Adrenal gland (tissue), 5 donors: ENCODE results near the gene KAZALD1.

ENCODE experiments used
- CTCF ChIP-seq, 6 experiments: fragments of 450-650 bp in 4 of 6; fragments of 200-600 bp in 2 of 6; sonication (generic) in 1 of 6; IDR thresholded peaks; 1 replicate in 5 of 6; 2 replicates in 1 of 6; pipeline versions ENCODE4 v1.5.1 to v1.8.0; 2016 to 2021; ENCODE audit warnings: antibody characterized with exemption in 6 of 6, mild to moderate bottlenecking in 2 of 6, moderate library complexity in 1 of 6
- POLR2A ChIP-seq, 2 donors: fragments of 450-650 bp; IDR thresholded peaks; one replicate each; pipeline ENCODE4 v1.6.1; 2017; ENCODE audit warnings: antibody characterized with exemption in 2 of 2, mild to moderate bottlenecking in 2 of 2, moderate library complexity in 1 of 2
- donor health status: DM: no; HTN: no; CAD: no.

- TF ChIP-seq POLR2A (IDR thresholded peaks at IDR 0.05) (no peak), CTCF (IDR thresholded peaks at IDR 0.05) (no peak)
Measured at GRCh38 chr10:101040851-101041250, 20.9 kb upstream of the KAZALD1 start.
